Activated CD8-positive, alpha-beta memory T cell treated with anti-CD3 and anti-CD28 coated beads for 48 hours (primary cell): Measurements from ENCODE around the gene PCDHB12.
"Not testable (repeated sequence)": the region's sequence is repeated elsewhere in the genome, so short reads cannot be mapped to it uniquely, and the experiment has no call there.

Experiments used
- DNase-seq, 3 experiments: peaks; one replicate each; pipeline ENCODE4 v3.0.0-alpha.2; 2020; ENCODE audit warnings: low read depth in 2 of 3, low spot score in 2 of 3

Gene PCDHB12

GRCh38 chr5:141201646-141202045 lies 6.9 kb upstream of the PCDHB12 start:
- not testable (repeated sequence) for DNase-seq

- not testable (repeated sequence) for DNase-seq
Measured at GRCh38 chr5:141210281-141210680, 1.8 kb downstream of the PCDHB12 start.

GRCh38 chr5:141210849-141211248 lies 2.3 kb downstream of the PCDHB12 start:
- not testable (repeated sequence) for DNase-seq

GRCh38 chr5:141213656-141214339 lies 5.3 kb downstream of the PCDHB12 start, which contains the start of gene PCDHB13:
Gene PCDHB13, plus strand, starts transcription at chr5:141213919. Its CDS starts 205 bp downstream, at chr5:141214124.
- DNase-seq = not testable (repeated sequence)

GRCh38 chr5:141214583-141214982 lies 6.1 kb downstream of the PCDHB12 start:
- not testable (repeated sequence) for DNase-seq

- not testable (repeated sequence) for DNase-seq
Measured at GRCh38 chr5:141215504-141215903, 7.0 kb downstream of the PCDHB12 start.

DNA sequence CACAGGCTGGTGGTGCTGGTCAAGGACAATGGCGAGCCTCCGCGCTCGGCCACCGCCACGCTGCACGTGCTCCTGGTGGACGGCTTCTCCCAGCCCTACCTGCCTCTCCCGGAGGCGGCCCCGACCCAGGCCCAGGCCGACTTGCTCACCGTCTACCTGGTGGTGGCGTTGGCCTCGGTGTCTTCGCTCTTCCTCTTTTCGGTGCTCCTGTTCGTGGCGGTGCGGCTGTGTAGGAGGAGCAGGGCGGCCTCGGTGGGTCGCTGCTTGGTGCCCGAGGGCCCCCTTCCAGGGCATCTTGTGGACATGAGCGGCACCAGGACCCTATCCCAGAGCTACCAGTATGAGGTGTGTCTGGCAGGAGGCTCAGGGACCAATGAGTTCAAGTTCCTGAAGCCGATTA lies 7.5 kb downstream of the PCDHB12 start:
- DNase-seq = not testable (repeated sequence)

- no peak for DNase-seq
Measured at GRCh38 chr5:141223112-141223783, 14.7 kb downstream of the PCDHB12 start, which contains the start of gene PCDHB14. Gene PCDHB14, plus strand, starts transcription at chr5:141223343. Its CDS starts 163 bp downstream, at chr5:141223506.

DNA sequence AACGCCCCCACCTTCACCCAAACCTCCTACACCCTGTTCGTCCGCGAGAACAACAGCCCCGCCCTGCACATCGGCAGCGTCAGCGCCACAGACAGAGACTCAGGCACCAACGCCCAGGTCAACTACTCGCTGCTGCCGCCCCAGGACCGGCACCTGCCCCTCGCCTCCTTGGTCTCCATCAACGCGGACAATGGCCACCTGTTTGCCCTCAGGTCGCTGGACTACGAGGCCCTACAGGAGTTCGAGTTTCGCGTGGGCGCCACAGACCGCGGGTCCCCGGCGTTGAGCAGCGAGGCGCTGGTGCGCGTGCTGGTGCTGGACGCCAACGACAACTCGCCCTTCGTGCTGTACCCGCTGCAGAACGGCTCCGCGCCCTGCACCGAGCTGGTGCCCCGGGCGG lies 16.3 kb downstream of the PCDHB12 start:
- not testable (repeated sequence) for DNase-seq

DNA sequence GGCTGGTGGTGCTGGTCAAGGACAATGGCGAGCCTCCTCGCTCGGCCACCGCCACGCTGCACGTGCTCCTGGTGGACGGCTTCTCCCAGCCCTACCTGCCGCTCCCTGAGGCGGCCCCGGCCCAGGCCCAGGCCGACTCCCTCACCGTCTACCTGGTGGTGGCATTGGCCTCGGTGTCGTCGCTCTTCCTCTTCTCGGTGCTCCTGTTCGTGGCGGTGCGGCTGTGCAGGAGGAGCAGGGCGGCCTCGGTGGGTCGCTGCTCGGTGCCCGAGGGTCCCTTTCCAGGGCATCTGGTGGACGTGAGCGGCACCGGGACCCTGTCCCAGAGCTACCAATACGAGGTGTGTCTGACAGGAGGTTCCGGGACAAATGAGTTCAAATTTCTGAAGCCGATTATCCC lies 16.9 kb downstream of the PCDHB12 start:
- not testable (repeated sequence) for DNase-seq

GRCh38 chr5:141234109-141234667 lies 25.7 kb downstream of the PCDHB12 start:
- no peak for DNase-seq

DNA sequence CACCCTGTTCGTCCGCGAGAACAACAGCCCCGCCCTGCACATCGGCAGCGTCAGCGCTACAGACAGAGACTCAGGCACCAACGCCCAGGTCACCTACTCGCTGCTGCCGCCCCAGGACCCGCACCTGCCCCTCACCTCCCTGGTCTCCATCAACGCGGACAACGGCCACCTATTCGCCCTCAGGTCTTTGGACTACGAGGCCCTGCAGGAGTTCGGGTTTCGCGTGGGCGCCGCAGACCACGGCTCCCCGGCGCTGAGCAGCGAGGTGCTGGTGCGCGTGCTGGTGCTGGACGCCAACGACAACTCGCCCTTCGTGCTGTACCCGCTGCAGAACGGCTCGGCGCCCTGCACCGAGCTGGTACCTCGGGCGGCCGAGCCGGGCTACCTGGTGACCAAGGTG lies 27.4 kb downstream of the PCDHB12 start:
- DNase-seq = not testable (repeated sequence)

DNA sequence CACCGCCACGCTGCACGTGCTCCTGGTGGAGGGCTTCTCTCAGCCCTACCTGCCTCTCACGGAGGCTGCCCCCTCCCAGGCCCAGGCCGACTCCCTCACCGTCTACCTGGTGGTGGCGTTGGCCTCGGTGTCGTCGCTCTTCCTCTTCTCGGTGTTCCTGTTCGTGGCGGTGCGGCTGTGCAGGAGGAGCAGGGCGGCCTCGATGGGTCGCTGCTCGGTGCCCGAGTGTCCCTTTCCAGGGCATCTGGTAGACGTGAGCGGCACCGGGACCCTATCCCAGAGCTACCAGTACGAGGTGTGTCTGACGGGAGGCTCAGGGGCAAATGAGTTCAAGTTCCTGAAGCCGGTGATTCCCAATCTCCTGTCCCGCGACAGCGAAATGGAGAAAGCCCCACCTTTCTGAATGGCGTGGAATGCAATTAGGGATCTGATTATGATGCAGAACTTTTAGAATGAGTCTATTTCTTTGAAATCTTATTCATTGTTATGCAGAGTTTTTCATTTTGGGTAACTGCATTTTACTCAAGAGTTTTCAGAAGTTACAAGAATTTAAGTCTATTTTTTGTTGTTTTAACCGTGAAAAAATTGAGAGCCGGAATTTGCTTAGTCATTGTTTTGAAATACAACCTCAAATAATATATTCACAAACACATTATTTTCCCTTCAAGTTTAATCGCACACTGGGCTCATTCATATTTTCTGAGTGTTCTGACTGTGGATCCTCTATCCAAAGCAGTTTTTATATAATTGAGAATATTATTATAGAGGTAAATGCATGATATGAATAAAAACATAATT lies 28.2 kb downstream of the PCDHB12 start:
- no peak for DNase-seq

GRCh38 chr5:141241496-141241895 lies 33.0 kb downstream of the PCDHB12 start:
- no peak for DNase-seq

DNA sequence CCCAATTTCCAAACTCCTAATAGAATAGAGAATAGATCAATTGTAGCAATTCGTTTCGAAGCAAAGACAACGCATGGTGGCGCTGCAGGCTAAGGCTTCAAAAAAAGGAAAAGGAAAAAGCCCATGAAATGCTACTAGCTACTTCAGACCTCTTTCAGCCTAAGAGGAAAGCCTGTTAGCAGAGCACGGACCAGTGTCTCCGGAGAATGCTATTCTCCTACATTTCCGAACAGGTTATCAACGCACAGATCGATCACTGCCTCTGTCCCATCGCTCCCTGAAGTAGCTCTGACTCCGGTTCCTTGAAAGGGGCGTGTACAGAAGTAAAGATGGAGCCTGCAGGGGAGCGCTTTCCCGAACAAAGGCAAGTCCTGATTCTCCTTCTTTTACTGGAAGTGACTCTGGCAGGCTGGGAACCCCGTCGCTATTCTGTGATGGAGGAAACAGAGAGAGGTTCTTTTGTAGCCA lies 36.8 kb downstream of the PCDHB12 start, which contains the start of gene PCDHB15:
Gene PCDHB15 (plus strand): TSS at position 146 of the 468 bp plus-strand sequence. CDS start 184 bp downstream, at position 330.
- DNase-seq = no peak

GRCh38 chr5:141246971-141247370 lies 38.5 kb downstream of the PCDHB12 start:
- not testable (repeated sequence) for DNase-seq

GRCh38 chr5:141247434-141247833 lies 38.9 kb downstream of the PCDHB12 start:
- DNase-seq = not testable (repeated sequence)

- DNase-seq = no peak
Measured at GRCh38 chr5:141250576-141250975, 42.1 kb downstream of the PCDHB12 start.

- DNase-seq = no peak
Measured at GRCh38 chr5:141258464-141258863, 49.9 kb downstream of the PCDHB12 start.

GRCh38 chr5:141258948-141259347 lies 50.4 kb downstream of the PCDHB12 start:
- DNase-seq = no peak
